ENCODE measurements around the gene GPSM1.

- no peak for TF ChIP-seq CTCF (IDR thresholded peaks at IDR 0.05 in 8 of 11, conservative IDR thresholded peaks at IDR 0.05 in 3 of 11)
- no peak for TF ChIP-seq POLR2A (IDR thresholded peaks at IDR 0.05)
These were observed 35.1 kb downstream of the GPSM1 start for GRCh38 chr9:136362450-136362784.
